HUES6 (cell line): Measurements from ENCODE around the gene CALML5.

Experiments used
- H3K27ac ChIP-seq: 2 replicates; pipeline ENCODE4 v1.7.0; 2013; ENCODE audit warnings: low read depth, mild to moderate bottlenecking, low read length, inconsistent platforms
- H3K27me3 ChIP-seq: 2 replicates; pipeline ENCODE4 v1.6.1; 2013; ENCODE audit warnings: low read length; ENCODE audit not compliant: control insufficient read depth, insufficient read depth
- H3K36me3 ChIP-seq: 2 replicates; pipeline ENCODE4 v1.6.1; 2013; ENCODE audit warnings: low read length; ENCODE audit not compliant: control insufficient read depth, insufficient read depth
- H3K4me1 ChIP-seq: 2 replicates; pipeline ENCODE4 v1.6.1; 2013; ENCODE audit warnings: low read length; ENCODE audit not compliant: control insufficient read depth, insufficient read depth
- H3K4me3 ChIP-seq: 2 replicates; pipeline ENCODE4 v1.5.1; 2013; ENCODE audit warnings: low read depth, low read length
- H3K9ac ChIP-seq: one replicate; pipeline ENCODE4 v1.6.1; 2013; ENCODE audit warnings: mild to moderate bottlenecking, low read length
- H3K9me3 ChIP-seq: 2 replicates; pipeline ENCODE4 v1.6.1; 2013; ENCODE audit warnings: low read depth, low read length; ENCODE audit not compliant: control insufficient read depth, insufficient read depth

CALML5 gene

GRCh38 chr10:5466451-5467206 is 32.7 kb downstream of the CALML5 start:
- Histone ChIP-seq H3K36me3 (peaks cover 3% of the 10 kb centered on the region; the same call in 1 of the 2 replicates), H3K9me3 (peaks cover 23% of the 10 kb centered on the region), H3K27me3 (no peaks in the 10 kb centered on the region), H3K4me3 (0 out of 2 replicates have a peak overlapping the region, but pooled peaks have one; percentile 9), H3K27ac (peak overlapping the region; percentile 97), H3K4me1 (peaks cover 35% of the 10 kb centered on the region), H3K9ac (peak overlapping the region; percentile 94)

- peak overlapping the region; percentile 97 for H3K27ac ChIP-seq
- peaks cover 23% of the 10 kb centered on the region for H3K9me3 ChIP-seq
- H3K27me3 ChIP-seq: no peaks in the 10 kb centered on the region
- peak overlapping the region; percentile 9; the same call in 1 of the 2 replicates for H3K4me3 ChIP-seq
- peaks cover 9% of the 10 kb centered on the region; the same call in 1 of the 2 replicates for H3K36me3 ChIP-seq
- peaks cover 35% of the 10 kb centered on the region for H3K4me1 ChIP-seq
- peak overlapping the region; percentile 94 for H3K9ac ChIP-seq
Observed at GRCh38 chr10:5465976-5466450, 33.4 kb downstream of the CALML5 start.

GRCh38 chr10:5464546-5464945 is 34.8 kb downstream of the CALML5 start:
- H3K9ac ChIP-seq: no peak overlapping the region
- no peak overlapping the region for H3K27ac ChIP-seq
- H3K9me3 ChIP-seq: peaks cover 18% of the 10 kb centered on the region
- H3K27me3 ChIP-seq: no peaks in the 10 kb centered on the region
- peaks cover 23% of the 10 kb centered on the region for H3K36me3 ChIP-seq
- no peak overlapping the region for H3K4me3 ChIP-seq
- H3K4me1 ChIP-seq: peaks cover 33% of the 10 kb centered on the region

- Histone ChIP-seq H3K36me3 (peaks cover 40% of the 10 kb centered on the region), H3K4me1 (peaks cover 28% of the 10 kb centered on the region), H3K9ac (no peak overlapping the region), H3K9me3 (peaks cover 6% of the 10 kb centered on the region), H3K27me3 (no peaks in the 10 kb centered on the region), H3K4me3 (no peak overlapping the region), H3K27ac (no peak overlapping the region)
Observed at GRCh38 chr10:5462841-5463293, 36.5 kb downstream of the CALML5 start.

- Histone ChIP-seq H3K4me3 (no peak overlapping the region), H3K27ac (no peak overlapping the region), H3K9me3 (peaks cover 5% of the 10 kb centered on the region), H3K36me3 (peaks cover 46% of the 10 kb centered on the region), H3K27me3 (no peaks in the 10 kb centered on the region), H3K4me1 (peaks cover 23% of the 10 kb centered on the region), H3K9ac (no peak overlapping the region)
Observed at GRCh38 chr10:5461914-5462840, 37.2 kb downstream of the CALML5 start.

GRCh38 chr10:5461203-5461588 is 38.2 kb downstream of the CALML5 start:
- peaks cover 55% of the 10 kb centered on the region for H3K36me3 ChIP-seq
- H3K9ac ChIP-seq: no peak overlapping the region
- no peak overlapping the region for H3K4me3 ChIP-seq
- peaks cover 14% of the 10 kb centered on the region for H3K4me1 ChIP-seq
- peaks cover 5% of the 10 kb centered on the region for H3K9me3 ChIP-seq
- H3K27me3 ChIP-seq: no peaks in the 10 kb centered on the region
- H3K27ac ChIP-seq: no peak overlapping the region

GRCh38 chr10:5460468-5461202 is 38.7 kb downstream of the CALML5 start:
- peaks cover 8% of the 10 kb centered on the region for H3K4me1 ChIP-seq
- no peak overlapping the region for H3K9ac ChIP-seq
- no peak overlapping the region for H3K27ac ChIP-seq
- H3K36me3 ChIP-seq: peaks cover 61% of the 10 kb centered on the region
- no peak overlapping the region for H3K4me3 ChIP-seq
- H3K27me3 ChIP-seq: no peaks in the 10 kb centered on the region
- peaks cover 5% of the 10 kb centered on the region for H3K9me3 ChIP-seq

- Histone ChIP-seq H3K27ac (no peak overlapping the region), H3K4me3 (no peak overlapping the region), H3K9ac (no peak overlapping the region), H3K27me3 (no peaks in the 10 kb centered on the region), H3K9me3 (peaks cover 5% of the 10 kb centered on the region; the same call in 1 of the 2 replicates), H3K4me1 (peaks cover 3% of the 10 kb centered on the region; the same call in 1 of the 2 replicates), H3K36me3 (peaks cover 76% of the 10 kb centered on the region)
Observed at GRCh38 chr10:5458949-5459747, 40.2 kb downstream of the CALML5 start.

- H3K9ac ChIP-seq: no peak overlapping the region
- H3K36me3 ChIP-seq: peaks cover 82% of the 10 kb centered on the region
- 0 out of 2 replicates have a peak, but pooled peaks cover 5% of the 10 kb centered on the region for H3K9me3 ChIP-seq
- peaks cover 3% of the 10 kb centered on the region; the same call in 1 of the 2 replicates for H3K4me1 ChIP-seq
- no peak overlapping the region for H3K4me3 ChIP-seq
- H3K27ac ChIP-seq: no peak overlapping the region
- no peaks in the 10 kb centered on the region for H3K27me3 ChIP-seq
Observed at GRCh38 chr10:5458425-5458824, 40.9 kb downstream of the CALML5 start.

GRCh38 chr10:5457741-5458140 is 41.6 kb downstream of the CALML5 start:
- Histone ChIP-seq H3K27ac (no peak overlapping the region), H3K4me1 (peaks cover 3% of the 10 kb centered on the region; the same call in 1 of the 2 replicates), H3K9ac (no peak overlapping the region), H3K4me3 (no peak overlapping the region), H3K27me3 (no peaks in the 10 kb centered on the region), H3K9me3 (no peaks in the 10 kb centered on the region), H3K36me3 (peaks cover 87% of the 10 kb centered on the region)
